HG03060 (cell line): ENCODE data around the gene TBC1D16.
"Not testable (repeated sequence)": the region's sequence is repeated elsewhere in the genome, so short reads cannot be mapped to it uniquely, and the experiment has no call there.

Source experiments
- ATAC-seq: cut with Tn5 transposase; IDR thresholded peaks from one replicate; pipeline ENCODE4 v1.9.1; 2021; ENCODE audit warnings: low read depth, moderate number of reproducible peaks; ENCODE audit not compliant: unreplicated experiment

Gene TBC1D16

GRCh38 chr17:79905832-79906231 is 129.8 kb downstream of the TBC1D16 start:
- ATAC-seq = no peak

GRCh38 chr17:79904865-79905264 is 130.8 kb downstream of the TBC1D16 start:
- ATAC-seq = no peak

GRCh38 chr17:79902146-79902791 is 133.4 kb downstream of the TBC1D16 start:
- ATAC-seq = no peak

GRCh38 chr17:79901131-79901530 is 134.5 kb downstream of the TBC1D16 start:
- no peak for ATAC-seq

GRCh38 chr17:79899584-79899983 is 136.1 kb downstream of the TBC1D16 start:
- ATAC-seq = no peak

GRCh38 chr17:79897243-79898063 is 138.2 kb downstream of the TBC1D16 start:
- no peak for ATAC-seq

- ATAC-seq = not testable (repeated sequence)
These were observed 142.2 kb downstream of the TBC1D16 start for GRCh38 chr17:79893457-79893856.

- no peak for ATAC-seq
These were observed 143.0 kb downstream of the TBC1D16 start for GRCh38 chr17:79892457-79893241.

GRCh38 chr17:79891113-79891730 is 144.4 kb downstream of the TBC1D16 start:
- ATAC-seq = no peak

- no peak for ATAC-seq
These were observed 145.0 kb downstream of the TBC1D16 start for GRCh38 chr17:79890706-79891105.

GRCh38 chr17:79888811-79889634 is 146.6 kb downstream of the TBC1D16 start:
- ATAC-seq = no peak

- no peak for ATAC-seq
These were observed 147.6 kb downstream of the TBC1D16 start for GRCh38 chr17:79888009-79888540.

- ATAC-seq = no peak
These were observed 148.2 kb downstream of the TBC1D16 start for GRCh38 chr17:79887451-79887991.

- no peak for ATAC-seq
These were observed 152.5 kb downstream of the TBC1D16 start for GRCh38 chr17:79883202-79883601.
